Mesenchymal stem cell (in vitro differentiated cells and primary cell): Measurements from ENCODE around the gene GGN.
"Not testable (repeated sequence)": the region's sequence is repeated elsewhere in the genome, so short reads cannot be mapped to it uniquely, and the experiment has no call there.

Source experiments
- DNase-seq: peaks from one replicate; pipeline ENCODE4 v3.0.0-alpha.2; 2013
- H2AFZ ChIP-seq: one replicate; pipeline ENCODE4 v1.6.1; 2013; ENCODE audit warnings: low read depth, mild to moderate bottlenecking, control low read depth, inconsistent platforms, low read length, moderate library complexity
- H2AK5ac ChIP-seq: 2 replicates; pipeline ENCODE4 v1.6.1; 2013; ENCODE audit warnings: low read length, moderate library complexity, mild to moderate bottlenecking, inconsistent platforms; ENCODE audit not compliant: severe bottlenecking
- H2BK120ac ChIP-seq: one replicate; pipeline ENCODE4 v1.6.1; 2013; ENCODE audit warnings: low read depth, mild to moderate bottlenecking, inconsistent platforms, low read length, moderate library complexity
- H2BK12ac ChIP-seq, 2 experiments: one replicate each; pipeline ENCODE4 v1.6.1; 2013; ENCODE audit warnings: inconsistent platforms in 2 of 2, low read length in 2 of 2, mild to moderate bottlenecking in 2 of 2, moderate library complexity in 2 of 2, control low read depth in 1 of 2
- H2BK15ac ChIP-seq: one replicate; pipeline ENCODE4 v1.6.1; 2013; ENCODE audit warnings: mild to moderate bottlenecking, low read depth, inconsistent platforms; ENCODE audit not compliant: poor library complexity, severe bottlenecking
- H2BK5ac ChIP-seq: 2 replicates; pipeline ENCODE4 v1.6.1; 2013; ENCODE audit warnings: low read depth, mild to moderate bottlenecking, low read length, control low read depth, inconsistent platforms; ENCODE audit not compliant: poor library complexity, severe bottlenecking
- H3K14ac ChIP-seq, 2 experiments: one replicate each; pipeline ENCODE4 v1.6.1; 2013; ENCODE audit warnings: inconsistent platforms in 2 of 2, low read length in 2 of 2, control low read depth in 1 of 2, mild to moderate bottlenecking in 1 of 2, moderate library complexity in 1 of 2
- H3K18ac ChIP-seq, 2 experiments: one replicate each; pipeline ENCODE4 v1.6.1; 2013; ENCODE audit warnings: inconsistent platforms in 2 of 2, low read length in 2 of 2, control low read depth in 1 of 2, low read depth in 1 of 2, mild to moderate bottlenecking in 1 of 2
- H3K23ac ChIP-seq, 2 experiments: one replicate each; pipeline ENCODE4 v1.6.1; 2013; ENCODE audit warnings: inconsistent platforms in 2 of 2, low read length in 2 of 2, mild to moderate bottlenecking in 2 of 2, moderate library complexity in 2 of 2, control low read depth in 1 of 2
- H3K27ac ChIP-seq: 2 replicates; pipeline ENCODE4 v1.5.1; 2013; ENCODE audit warnings: mild to moderate bottlenecking, moderate library complexity, low read length, control low read depth, inconsistent platforms; ENCODE audit not compliant: poor library complexity, severe bottlenecking
- H3K27me3 ChIP-seq, 2 experiments: 2 replicates each; pipeline versions ENCODE4 v1.6.1 to v1.7.0; 2013; ENCODE audit warnings: low read length in 2 of 2, mild to moderate bottlenecking in 2 of 2, moderate library complexity in 2 of 2, control low read depth in 1 of 2, inconsistent platforms in 1 of 2; ENCODE audit not compliant: control insufficient read depth in 1 of 2, insufficient read depth in 1 of 2
- H3K36me3 ChIP-seq, 2 experiments: 2 replicates each; pipeline versions ENCODE4 v1.6.1 to v1.7.0; 2013; ENCODE audit warnings: low read length in 2 of 2, control low read depth in 1 of 2, inconsistent platforms in 1 of 2, low read depth in 1 of 2, mild to moderate bottlenecking in 1 of 2; ENCODE audit not compliant: insufficient read depth in 2 of 2, control insufficient read depth in 1 of 2
- H3K4ac ChIP-seq, 2 experiments: one replicate each; pipeline ENCODE4 v1.6.1; 2013; ENCODE audit warnings: inconsistent platforms in 2 of 2, low read length in 2 of 2, mild to moderate bottlenecking in 2 of 2, moderate library complexity in 2 of 2, control low read depth in 1 of 2, low read depth in 1 of 2
- H3K4me1 ChIP-seq: 2 replicates; pipeline ENCODE4 v1.6.1; 2013; ENCODE audit warnings: low read depth, low read length, control low read depth; ENCODE audit not compliant: control insufficient read depth, insufficient read depth
- H3K4me2 ChIP-seq: 2 replicates; pipeline ENCODE4 v1.6.1; 2013; ENCODE audit warnings: low read length, mild to moderate bottlenecking, inconsistent platforms; ENCODE audit not compliant: poor library complexity, severe bottlenecking
- H3K4me3 ChIP-seq, 2 experiments: 2 replicates each; pipeline versions ENCODE4 v1.5.1 to v1.7.0; 2013; ENCODE audit warnings: low read length in 2 of 2, mild to moderate bottlenecking in 2 of 2, control low read depth in 1 of 2, low read depth in 1 of 2; ENCODE audit not compliant: insufficient read depth in 1 of 2
- H3K79me1 ChIP-seq: replicated peaks from 2 replicates; pipeline ENCODE4 v1.6.1; 2013; ENCODE audit warnings: mild to moderate bottlenecking, control low read depth, low read length, inconsistent platforms; ENCODE audit not compliant: poor library complexity, severe bottlenecking
- H3K9ac ChIP-seq: 2 replicates; pipeline ENCODE4 v1.7.0; 2013; ENCODE audit warnings: mild to moderate bottlenecking, low read length, moderate library complexity
- H3K9me3 ChIP-seq: 2 replicates; pipeline ENCODE4 v1.7.0; 2013; ENCODE audit warnings: mild to moderate bottlenecking, low read length; ENCODE audit not compliant: control insufficient read depth
- H4K8ac ChIP-seq: one replicate; pipeline ENCODE4 v1.6.1; 2013; ENCODE audit warnings: inconsistent platforms, mild to moderate bottlenecking, low read length, moderate library complexity
- H4K91ac ChIP-seq: one replicate; pipeline ENCODE4 v1.6.1; 2013; ENCODE audit warnings: mild to moderate bottlenecking, low read length, inconsistent platforms
- WGBS: methylation state at CpG from one replicate; pipeline ENCODE4 v1.1.7; 2013; ENCODE audit warnings: mixed read lengths; 5-methylcytosine and 5-hydroxymethylcytosine counted together

Gene GGN

DNA sequence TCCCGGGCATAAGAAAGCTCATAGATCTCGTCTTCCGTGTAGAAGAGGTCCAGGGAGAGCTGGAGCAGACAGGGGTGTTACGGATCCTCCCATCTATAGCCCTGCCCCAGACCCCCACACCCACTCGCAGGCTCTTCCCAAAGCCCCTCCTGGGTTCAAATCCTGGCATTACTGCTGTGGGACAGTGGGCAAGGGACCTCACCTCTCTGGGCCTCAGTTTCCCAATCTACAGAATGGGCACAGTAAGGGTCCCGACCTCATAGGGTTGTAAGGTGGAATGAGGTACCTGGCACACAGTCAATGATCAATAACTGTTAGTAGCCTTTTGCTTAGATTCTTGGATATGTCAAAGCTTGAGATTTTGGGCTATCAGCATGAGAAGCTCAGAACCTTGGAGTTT lies 25.6 kb upstream of the GGN start:
- Histone ChIP-seq H3K4me1 (peaks cover 12% of the 10 kb centered on the region), H3K4me2 (no peak overlapping the region), H3K27me3 (peaks cover 19 to 35% of the 10 kb centered on the region in 2 experiments), H4K91ac (no peak overlapping the region), H3K79me1 (no peaks in the 10 kb centered on the region), H3K14ac (no peak overlapping the region), H3K27ac (no peak overlapping the region), H3K36me3 (no peaks in the 10 kb centered on the region), H3K18ac (no peak overlapping the region), H2BK12ac (no peak overlapping the region), H3K4ac (no peak overlapping the region), H3K4me3 (no peak overlapping the region), H2AFZ (no peak overlapping the region), H4K8ac (no peak overlapping the region), H2BK120ac (no peak overlapping the region), H3K9ac (no peak overlapping the region), H2AK5ac (no peak overlapping the region), H2BK15ac (no peak overlapping the region), H2BK5ac (no peak overlapping the region), H3K9me3 (no peaks in the 10 kb centered on the region), H3K23ac (no peak overlapping the region)
- 97% methylated on average over 4 of the region's 6 CpGs for WGBS
- DNase-seq = no peak

DNA sequence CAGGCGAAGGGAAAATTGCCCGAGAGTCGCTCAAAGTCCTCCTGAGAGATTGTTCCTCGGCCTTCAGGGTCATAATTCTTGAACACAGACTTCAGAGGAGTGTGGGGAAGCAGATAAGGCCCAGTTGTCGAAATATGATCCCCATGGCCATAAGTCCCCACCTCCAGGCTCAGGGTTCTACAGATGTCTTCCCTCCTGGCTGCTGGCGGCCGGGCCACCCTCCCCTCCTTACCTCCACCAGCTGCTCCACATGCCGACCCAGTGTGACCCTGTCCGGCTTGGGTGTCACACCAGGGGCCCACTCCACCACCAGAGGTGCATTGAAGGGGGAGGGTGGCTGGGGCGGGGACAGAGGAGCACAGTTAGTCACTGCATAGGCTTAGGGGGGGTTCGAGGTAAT lies 25.1 kb upstream of the GGN start:
- H2AFZ ChIP-seq = no peak overlapping the region
- H3K36me3 ChIP-seq = no peaks in the 10 kb centered on the region

DNA sequence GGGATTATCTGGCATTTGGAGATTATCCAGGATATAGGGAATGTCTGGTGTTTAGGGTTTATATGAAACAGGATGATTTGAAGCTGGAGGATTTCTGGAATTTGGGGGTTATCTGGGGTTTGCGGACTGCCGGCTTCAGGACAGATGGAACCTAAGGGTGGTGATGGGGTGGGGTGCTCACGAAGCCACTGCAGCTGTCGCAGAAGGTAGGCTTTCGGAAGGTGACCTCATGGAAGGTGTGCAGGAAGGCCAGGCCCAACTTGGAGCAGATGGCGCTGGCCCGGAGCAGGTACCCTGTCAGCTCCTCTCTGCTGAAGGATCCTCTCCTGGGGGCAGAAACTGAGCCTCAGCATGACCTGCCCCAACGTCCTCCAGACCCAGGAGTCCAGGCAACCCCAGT lies 24.7 kb upstream of the GGN start:
- DNase-seq = no peak
- no peak overlapping the region for H4K8ac ChIP-seq
- H2BK5ac ChIP-seq = no peak overlapping the region
- H2AK5ac ChIP-seq = no peak overlapping the region
- no peak overlapping the region for H2BK120ac ChIP-seq
- no peak overlapping the region for H4K91ac ChIP-seq
- no peak overlapping the region for H3K4ac ChIP-seq
- H3K18ac ChIP-seq = no peak overlapping the region
- H3K4me1 ChIP-seq = peaks cover 4% of the 10 kb centered on the region
- no peak overlapping the region for H2BK12ac ChIP-seq
- no peak overlapping the region for H3K9ac ChIP-seq
- H3K9me3 ChIP-seq = no peaks in the 10 kb centered on the region
- H3K27ac ChIP-seq = no peak overlapping the region
- H3K79me1 ChIP-seq = no peaks in the 10 kb centered on the region
- no peaks in the 10 kb centered on the region for H3K36me3 ChIP-seq
- no peak overlapping the region for H3K14ac ChIP-seq
- H3K4me2 ChIP-seq = no peak overlapping the region
- H3K23ac ChIP-seq = no peak overlapping the region
- H3K27me3 ChIP-seq = peaks cover 10 to 25% of the 10 kb centered on the region in 2 experiments
- no peak overlapping the region for H2BK15ac ChIP-seq
- no peak overlapping the region for H2AFZ ChIP-seq
- no peak overlapping the region for H3K4me3 ChIP-seq
- 91% methylated on average over 8 of the region's 8 CpGs for WGBS

More for the DNA sequence above, 25.1 kb upstream of the GGN start:
- Histone ChIP-seq H3K27ac (no peak overlapping the region), H3K9me3 (no peaks in the 10 kb centered on the region), H4K91ac (no peak overlapping the region), H3K4me1 (peaks cover 8% of the 10 kb centered on the region), H3K4me3 (no peak overlapping the region), H2BK12ac (no peak overlapping the region), H3K9ac (no peak overlapping the region), H3K18ac (no peak overlapping the region), H2AK5ac (no peak overlapping the region), H3K4ac (no peak overlapping the region), H2BK120ac (no peak overlapping the region), H2BK5ac (no peak overlapping the region), H3K23ac (no peak overlapping the region), H3K4me2 (no peak overlapping the region), H3K27me3 (peaks cover 14 to 30% of the 10 kb centered on the region in 2 experiments), H3K79me1 (no peaks in the 10 kb centered on the region), H4K8ac (no peak overlapping the region), H3K14ac (no peak overlapping the region), H2BK15ac (no peak overlapping the region)
- no peak for DNase-seq
- 70% methylated on average over 8 of the region's 11 CpGs for WGBS

DNA sequence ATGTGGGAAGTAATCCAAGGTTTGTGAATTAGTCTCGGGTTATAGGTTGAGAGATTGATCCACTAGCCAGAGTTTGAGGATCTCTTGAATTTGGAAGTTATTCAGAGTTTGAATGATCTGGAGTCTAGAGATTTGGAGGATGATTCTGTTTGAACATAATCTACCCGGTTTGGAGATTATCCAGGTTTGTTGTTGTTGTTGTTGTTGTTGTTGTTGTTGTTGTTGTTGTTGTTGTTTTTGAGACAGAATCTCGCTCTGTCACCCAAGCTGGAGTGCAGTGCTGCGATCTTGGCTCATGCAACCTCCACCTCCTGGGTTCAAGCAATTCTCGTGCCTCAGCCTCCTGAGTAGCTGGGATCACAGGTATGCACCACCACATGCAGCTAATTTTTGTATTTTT lies 24.1 kb upstream of the GGN start:
- H3K4me2 ChIP-seq, H3K4me3 ChIP-seq, H4K91ac ChIP-seq, H3K27ac ChIP-seq, H3K18ac ChIP-seq, H2AFZ ChIP-seq, H3K23ac ChIP-seq, H3K9ac ChIP-seq, H2BK5ac ChIP-seq, H3K4ac ChIP-seq, H3K4me1 ChIP-seq, DNase-seq, H3K14ac ChIP-seq, H2BK15ac ChIP-seq, H2BK12ac ChIP-seq, H3K36me3 ChIP-seq, H3K9me3 ChIP-seq, H3K79me1 ChIP-seq, H4K8ac ChIP-seq, H2AK5ac ChIP-seq, H2BK120ac ChIP-seq: not testable (repeated sequence)
- 85% methylated on average over 5 of the region's 5 CpGs for WGBS
- peaks cover 4 to 19% of the 10 kb centered on the region in 2 experiments for H3K27me3 ChIP-seq
